GM12801 (cell line): ENCODE data around the gene C15orf39.

ENCODE experiments used
- CTCF ChIP-seq: IDR thresholded peaks from one replicate; pipeline ENCODE4 v1.5.1; 2011; ENCODE audit warnings: control low read depth; ENCODE audit not compliant: insufficient read length; ENCODE audit errors: extremely low read depth

The C15orf39 gene

GRCh38 chr15:75205064-75205395 lies 3.3 kb downstream of the C15orf39 start:
- TF ChIP-seq CTCF = no peak

DNA sequence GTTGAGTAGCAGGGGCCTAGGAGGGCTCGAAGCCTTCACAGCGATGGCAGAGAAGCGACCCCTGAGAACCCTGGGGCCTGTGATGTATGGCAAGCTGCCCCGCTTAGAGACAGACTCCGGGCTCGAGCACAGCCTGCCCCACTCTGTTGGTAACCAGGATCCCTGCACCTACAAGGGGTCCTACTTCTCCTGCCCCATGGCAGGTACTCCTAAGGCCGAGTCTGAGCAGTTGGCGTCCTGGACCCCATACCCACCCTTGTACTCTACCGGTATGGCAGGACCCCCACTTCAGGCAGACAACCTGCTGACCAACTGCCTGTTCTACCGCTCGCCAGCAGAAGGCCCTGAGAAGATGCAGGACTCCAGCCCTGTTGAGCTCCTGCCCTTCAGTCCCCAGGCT lies 4.3 kb downstream of the C15orf39 start:
- no peak for TF ChIP-seq CTCF

DNA sequence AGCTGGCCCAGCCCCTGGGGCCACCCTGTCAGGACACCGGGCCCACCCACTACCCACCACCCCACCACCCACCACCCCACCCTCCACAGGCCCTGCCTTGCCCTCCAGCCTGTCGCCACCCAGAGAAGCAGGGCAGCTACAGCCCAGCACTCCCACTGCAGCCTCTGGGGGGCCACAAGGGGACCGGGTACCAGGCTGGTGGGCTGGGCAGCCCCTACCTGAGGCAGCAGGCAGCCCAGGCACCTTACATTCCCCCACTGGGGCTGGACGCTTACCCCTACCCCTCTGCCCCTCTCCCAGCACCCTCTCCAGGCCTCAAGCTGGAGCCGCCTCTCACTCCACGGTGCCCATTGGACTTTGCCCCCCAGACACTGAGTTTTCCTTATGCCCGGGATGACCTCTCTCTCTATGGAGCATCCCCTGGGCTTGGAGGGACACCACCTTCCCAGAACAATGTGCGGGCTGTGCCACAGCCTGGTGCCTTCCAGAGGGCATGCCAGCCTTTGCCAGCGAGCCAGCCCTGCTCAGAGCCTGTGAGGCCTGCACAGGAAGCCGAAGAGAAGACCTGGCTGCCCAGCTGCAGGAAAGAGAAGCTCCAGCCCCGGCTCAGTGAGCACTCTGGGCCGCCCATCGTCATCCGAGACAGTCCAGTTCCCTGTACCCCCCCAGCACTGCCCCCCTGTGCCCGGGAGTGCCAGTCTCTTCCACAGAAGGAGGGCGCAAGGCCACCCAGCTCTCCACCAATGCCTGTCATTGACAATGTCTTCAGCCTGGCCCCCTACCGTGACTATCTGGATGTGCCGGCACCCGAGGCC lies 5.3 kb downstream of the C15orf39 start:
- no peak for TF ChIP-seq CTCF

DNA sequence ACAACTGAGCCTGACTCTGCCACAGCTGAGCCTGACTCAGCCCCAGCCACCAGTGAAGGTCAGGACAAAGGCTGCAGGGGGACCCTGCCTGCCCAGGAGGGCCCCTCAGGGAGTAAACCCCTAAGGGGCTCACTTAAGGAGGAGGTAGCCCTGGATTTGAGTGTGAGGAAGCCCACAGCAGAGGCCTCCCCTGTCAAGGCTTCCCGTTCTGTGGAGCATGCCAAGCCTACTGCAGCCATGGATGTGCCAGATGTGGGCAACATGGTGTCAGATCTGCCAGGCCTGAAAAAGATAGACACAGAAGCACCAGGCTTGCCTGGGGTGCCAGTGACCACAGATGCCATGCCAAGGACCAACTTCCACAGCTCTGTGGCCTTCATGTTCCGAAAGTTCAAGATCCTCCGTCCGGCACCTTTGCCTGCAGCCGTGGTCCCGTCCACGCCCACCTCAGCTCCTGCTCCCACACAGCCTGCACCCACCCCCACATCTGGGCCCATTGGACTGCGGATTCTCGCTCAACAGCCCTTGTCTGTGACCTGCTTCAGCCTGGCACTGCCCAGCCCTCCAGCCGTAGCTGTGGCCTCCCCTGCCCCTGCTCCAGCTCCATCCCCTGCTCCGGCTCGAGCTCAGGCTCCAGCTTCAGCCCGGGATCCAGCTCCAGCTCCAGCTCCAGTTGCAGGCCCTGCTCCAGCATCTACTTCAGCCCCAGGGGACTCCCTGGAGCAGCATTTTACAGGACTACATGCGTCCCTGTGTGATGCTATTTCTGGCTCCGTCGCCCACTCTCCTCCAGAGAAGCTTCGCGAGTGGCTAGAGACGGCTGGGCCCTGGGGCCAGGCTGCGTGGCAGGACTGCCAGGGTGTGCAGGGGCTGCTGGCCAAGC lies 6.2 kb downstream of the C15orf39 start:
- TF ChIP-seq CTCF = no peak

- TF ChIP-seq CTCF = no peak
These were observed 7.0 kb downstream of the C15orf39 start for GRCh38 chr15:75208501-75209288.

DNA sequence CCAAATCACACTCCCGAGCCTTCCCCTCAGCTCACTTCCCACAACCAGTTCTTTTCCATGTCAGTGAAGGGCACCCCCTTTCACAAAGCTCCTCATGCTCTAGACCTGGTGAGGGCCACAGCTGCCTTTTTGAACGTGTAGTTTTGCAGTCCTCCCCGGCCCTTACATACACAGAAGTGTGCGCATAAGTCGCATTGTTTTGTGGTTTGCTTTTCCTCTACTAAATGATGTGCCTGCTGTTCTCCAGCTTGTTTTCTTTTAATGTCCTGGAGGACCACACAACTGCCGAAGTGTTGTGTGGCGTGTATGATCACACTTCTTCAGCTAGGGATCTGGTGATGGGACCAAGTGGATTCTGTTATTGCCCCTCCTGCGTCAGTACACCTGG lies 7.6 kb downstream of the C15orf39 start:
- no peak for TF ChIP-seq CTCF

DNA sequence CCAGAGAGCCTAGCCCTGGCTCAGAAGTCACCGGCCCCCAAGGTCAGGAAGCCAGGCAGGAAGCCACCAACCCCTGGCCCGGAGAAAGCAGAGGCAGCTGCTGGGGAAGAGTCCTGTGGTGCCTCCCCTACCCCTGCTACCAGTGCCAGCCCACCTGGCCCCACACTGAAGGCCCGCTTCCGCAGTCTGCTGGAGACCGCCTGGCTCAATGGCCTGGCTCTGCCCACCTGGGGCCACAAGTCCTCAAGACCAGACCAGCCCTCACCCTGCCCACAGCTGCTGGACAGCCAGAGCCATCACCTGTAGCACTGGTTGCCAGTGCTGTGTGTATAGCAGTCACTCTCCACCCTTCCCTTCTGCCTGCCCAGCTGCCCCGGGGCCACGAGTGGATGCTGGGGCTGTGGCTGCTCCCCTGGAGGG lies 9.1 kb downstream of the C15orf39 start:
- no peak for TF ChIP-seq CTCF
